GM18873 (cell line): ENCODE measurements around the gene CCNI.
"Not testable (repeated sequence)": the region's sequence is repeated elsewhere in the genome, so short reads cannot be mapped to it uniquely, and the experiment has no call there.

ENCODE experiments used
- ATAC-seq: cut with Tn5 transposase; IDR thresholded peaks from one replicate; pipeline ENCODE4 v1.9.1; 2021; ENCODE audit warnings: mild to moderate bottlenecking, moderate library complexity, moderate number of reproducible peaks; ENCODE audit not compliant: unreplicated experiment, low FRiP score

The CCNI gene

DNA sequence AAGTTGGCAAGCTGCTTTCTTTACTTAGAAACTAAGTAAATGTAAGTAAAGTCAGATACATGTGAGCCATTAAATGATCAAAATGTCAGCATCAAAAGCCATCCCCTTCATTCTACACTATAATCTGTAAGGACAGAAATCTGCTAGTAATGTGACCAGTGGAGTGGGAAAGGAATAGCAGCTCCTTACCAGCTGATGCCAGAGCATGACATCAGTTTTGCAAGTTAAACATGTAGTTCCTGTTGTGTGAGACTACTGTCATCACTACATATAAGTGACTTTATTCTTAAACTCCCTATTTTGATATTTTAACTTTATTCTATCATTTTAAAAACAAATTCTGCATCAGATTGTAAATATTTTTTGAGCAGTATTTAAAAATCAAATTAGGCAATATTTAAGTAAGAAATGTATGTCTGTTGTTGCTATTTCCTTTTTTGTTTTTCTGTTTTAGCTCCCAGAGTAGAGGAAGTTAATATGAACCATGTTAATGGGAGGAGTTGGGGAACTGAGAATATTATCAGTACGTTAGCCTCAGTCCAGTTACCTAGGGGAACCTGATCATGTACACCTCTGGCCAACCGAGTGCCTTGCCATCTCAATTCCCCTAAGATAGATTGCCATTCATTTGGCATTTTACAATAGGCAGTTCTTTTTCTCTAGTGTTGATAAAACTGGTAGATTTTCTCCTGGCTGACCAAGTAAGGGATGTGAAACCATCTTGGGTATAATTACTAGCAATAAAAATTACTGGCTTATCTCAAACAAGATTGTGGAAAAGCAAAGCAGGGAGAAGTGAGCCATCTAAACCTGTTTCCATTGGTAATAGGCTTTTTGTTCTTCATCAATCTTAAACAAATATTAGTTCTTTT lies 34.7 kb downstream of the CCNI start:
- no peak for ATAC-seq

DNA sequence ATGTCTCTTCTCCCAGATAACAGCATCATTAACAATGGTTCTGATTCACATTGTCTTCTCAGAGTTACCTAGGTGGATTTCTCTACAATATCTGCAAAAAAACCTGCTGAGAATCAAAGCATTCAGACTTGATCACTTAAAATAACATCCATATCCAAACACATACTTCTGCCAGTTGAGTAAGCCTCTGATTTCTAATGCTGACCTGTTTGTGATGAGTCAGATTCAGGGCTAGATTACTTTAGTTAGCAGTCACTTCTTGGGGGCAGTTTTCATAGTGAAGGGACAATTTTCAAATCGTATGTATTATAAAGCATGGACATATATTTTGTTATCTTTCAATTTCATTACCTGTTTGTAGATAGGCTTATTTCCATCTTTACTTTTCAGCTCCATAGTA lies 35.5 kb downstream of the CCNI start:
- no peak for ATAC-seq

DNA sequence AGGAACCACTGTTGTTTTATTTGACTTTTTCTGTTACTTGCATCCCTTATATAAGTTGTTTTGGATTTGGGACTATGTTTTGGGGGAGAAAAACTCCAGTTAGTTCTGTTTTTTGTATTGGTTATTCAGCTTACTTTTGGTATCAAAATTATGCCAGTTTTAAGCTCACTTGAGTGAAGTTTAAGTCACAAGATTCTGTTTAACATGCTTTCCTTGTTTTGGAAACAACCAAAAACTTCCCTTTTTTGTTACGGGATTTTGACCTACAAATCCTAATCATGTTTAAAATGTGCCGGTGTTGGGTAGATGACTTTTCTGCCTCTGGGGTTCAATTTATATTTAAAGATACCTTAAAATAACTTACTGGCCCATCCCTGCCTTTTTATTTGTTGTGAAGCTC lies 36.0 kb downstream of the CCNI start:
- ATAC-seq, result no peak

DNA sequence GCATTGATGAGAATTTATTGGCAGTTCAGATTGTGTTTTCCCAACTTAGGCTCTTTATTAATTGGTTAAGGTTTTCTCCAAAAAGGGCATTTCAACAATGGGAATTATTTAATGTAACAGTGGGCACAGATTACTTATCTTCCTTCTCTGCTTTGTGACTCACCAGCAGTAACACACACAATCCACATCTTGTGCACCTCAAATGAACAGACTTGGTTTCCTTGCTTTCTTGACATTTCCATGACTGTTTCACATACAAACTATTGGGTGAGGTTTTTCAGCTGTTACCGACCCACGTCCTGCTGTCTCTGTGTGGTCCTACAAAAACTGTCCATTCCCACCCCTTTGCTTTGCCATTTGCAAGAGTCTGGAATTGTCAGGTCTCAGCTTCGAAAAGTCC lies 38.1 kb downstream of the CCNI start:
- no peak for ATAC-seq

DNA sequence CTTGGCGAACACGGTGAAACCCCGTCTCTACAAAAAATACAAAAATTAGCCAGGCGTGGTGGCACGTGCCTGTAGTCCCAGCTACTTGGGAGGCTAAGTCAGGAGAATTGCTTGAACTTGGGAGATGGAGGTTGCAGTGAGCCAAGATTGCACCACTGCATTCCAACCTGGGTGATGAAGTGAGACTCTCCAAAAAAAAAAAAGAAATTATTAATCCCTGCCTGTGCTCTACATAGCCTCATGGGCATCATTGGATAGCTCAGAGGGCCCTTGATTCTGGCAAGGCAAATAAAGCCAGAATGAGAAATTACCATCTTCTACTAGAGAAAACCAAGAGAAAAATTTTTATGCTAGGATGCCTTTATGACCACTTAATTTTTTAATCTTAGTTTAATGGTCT lies 38.6 kb downstream of the CCNI start:
- not testable (repeated sequence) for ATAC-seq

DNA sequence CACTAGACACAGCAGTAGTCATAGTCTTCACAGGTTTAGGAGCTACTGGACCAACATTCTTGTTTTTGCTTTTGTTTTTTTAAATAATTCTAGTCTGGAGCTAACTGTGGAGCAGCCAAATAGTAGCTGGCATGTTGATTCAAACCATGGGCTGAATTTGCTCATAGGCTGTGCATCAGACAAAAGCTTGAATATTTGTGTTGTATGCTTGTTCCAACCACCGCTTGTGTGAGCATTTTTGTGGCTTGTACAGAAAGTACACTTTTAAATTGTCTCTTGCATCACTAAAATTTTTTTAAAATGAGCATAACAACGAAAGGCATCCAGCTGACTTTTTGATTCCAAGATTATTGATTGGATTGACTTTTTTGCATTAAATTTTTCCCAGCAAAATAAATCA lies 39.6 kb downstream of the CCNI start:
- ATAC-seq, result no peak

DNA sequence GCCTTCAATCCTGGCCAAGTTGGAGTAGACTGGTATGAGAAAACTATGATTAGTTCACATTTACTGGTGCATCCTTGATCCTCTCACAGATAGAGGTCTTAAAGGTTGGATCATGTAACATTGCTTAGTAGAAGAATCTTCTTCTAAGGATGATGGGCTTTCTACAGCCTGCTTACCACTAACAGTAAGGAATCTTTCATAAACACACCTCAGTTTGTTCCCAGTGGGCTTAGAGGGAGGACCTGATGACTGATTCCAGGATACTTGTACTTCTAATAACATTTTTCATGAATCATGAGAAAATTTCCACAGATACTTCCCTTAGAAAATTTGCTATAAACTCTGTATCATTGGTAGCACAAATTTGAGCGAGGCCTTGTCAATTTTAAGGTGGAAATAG lies 40.6 kb downstream of the CCNI start:
- ATAC-seq, result no peak

DNA sequence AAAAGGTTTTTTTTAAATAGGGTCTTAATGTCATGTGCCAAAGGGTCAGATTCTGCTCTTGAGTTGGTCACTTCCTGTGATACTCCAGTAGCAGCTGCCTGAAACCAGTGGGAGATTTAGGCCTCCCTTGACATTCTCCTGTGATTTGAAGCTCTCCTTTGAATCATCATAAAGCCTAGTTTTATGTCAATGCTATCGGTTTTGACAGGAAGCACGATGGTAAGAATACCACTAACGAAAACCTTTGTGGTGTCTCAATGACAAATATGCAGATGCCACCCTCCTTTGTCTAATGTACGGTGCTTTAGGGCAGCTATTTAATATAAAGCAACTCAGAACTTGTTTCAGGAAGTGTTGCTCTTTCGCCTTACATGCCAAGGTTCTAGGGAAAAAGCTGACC lies 44.2 kb downstream of the CCNI start:
- ATAC-seq, result no peak

DNA sequence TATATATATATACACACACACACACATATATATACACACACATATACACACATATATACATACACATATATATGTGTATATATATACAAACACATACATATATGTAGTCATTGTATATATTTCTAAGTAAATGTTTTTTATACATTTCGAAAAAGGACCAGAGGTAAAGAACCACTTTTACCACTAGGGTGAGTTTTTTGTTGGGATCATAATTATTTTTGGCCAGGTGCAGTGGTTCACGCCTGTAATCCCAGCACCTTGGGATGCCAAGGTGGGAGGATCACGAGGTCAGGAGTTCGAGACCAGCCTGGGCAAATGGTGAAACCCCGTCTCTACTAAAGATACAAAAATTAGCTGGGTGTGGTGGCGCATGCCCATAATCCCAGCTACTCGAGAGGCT lies 46.0 kb downstream of the CCNI start:
- not testable (repeated sequence) for ATAC-seq

DNA sequence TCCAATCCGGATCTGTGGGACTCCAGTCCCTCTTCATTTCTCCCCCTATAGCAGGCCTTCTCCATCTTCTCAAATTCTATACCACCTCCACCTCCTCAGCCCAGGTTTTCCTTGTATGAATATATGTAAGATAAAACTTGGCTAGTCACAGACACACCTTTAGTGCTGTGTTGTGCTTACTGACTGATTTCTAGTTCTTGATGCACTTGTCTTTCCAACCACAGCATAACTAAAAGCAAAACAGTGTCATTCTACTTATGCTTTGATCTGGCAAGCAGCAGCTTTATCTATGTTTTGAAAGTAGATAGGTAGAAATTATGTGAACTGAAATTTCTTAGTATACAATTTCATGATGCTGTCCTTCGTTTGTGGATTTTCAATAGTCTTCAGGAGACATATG lies 47.5 kb downstream of the CCNI start:
- no peak for ATAC-seq

DNA sequence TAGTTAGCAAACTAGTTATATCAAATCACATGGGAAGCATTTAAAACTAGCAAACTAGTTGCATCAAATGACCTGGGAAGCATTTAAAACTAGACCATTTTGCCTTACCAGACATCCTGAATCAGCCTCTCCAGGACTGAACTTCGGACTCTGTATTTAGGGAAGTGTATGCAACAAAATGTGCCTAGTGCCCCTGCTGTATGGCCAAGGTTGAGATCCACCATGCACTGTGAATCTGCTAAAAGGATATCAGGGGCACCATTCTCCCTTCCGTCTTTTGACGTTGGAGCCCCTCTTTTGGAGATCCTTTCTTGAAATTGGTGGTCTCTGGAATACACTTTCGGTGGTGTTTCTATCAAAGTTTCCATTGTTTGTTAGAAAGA lies 49.5 kb downstream of the CCNI start:
- ATAC-seq, result no peak

DNA sequence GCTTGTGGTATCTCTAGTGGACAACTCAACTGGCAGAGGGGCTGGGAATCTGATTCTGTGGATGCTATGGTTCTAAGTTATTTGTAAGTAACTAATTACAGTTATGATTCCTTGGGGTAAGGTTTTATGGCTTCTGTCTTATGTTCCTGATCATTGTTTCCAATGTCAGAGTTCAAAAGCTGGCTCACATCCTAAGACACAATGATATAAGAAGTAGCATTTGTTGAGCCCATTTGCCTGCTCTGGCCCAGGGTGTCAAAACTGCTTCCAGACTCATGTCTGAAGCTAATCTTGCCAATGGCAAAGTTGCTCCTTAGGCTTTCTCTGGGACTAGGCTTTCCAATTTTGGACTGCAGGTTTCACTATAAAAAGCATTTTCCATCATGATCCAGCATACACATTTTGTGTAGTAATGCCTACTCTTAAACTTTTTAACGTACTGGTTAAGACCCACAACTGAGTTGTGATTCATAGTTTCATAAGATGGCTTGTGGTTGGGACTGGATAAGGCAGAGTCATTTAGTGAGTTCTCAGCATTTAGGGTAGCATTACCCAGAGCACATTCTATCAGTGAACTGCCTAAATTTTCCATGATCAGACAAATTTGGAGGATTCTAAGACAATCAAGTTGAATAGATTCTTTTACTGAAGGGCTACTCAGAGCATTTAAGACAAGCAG lies 50.0 kb downstream of the CCNI start:
- peak; percentile 92 for ATAC-seq

DNA sequence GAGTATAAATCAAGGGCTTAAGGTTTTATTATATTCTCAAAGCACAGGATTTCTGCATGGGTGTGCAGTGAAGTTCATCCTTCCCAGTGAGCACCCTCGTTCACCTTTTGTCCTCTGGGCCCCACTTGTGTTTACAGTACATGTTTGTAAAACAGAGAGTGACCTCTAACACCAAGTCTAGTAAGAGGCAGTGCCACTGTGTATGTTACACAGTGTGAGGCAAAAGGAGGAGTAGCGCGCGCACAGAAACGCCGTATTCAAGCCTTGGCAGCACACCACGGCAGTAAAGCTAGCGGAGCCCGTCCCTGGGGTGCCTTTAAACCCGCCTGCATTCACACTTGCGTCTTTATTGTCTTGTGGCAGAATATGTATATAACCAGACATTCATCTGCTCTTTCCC lies 51.9 kb downstream of the CCNI start:
- ATAC-seq, result no peak

DNA sequence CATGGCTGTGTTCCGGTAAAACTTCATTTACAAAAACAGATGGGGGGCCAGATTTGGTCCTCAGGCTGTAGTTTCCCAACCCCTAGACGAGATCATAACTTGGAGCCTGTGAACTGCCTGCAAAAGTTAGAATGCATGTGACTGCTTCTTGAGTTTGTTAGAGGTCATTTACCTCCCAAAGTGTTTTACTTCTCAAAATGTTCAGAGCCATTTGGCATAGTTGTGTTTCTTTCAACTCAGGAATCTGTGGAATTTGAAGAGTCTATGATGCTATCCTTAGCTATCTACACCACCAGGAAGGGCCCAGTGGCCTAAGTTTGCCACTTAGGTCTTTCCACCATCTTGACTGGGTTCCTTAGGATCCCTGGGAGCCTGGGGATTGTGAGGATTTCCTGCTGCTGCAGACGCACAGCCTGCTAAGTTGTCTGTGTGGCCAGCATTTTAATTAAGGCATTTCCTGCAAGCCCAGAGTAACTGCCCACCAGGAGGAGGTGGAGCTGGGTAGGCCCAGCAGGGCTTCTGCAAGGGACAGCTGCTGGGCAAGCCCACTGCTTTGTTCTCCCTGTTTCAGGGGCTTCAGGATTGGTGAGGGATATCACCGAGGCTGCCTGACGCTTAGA lies 53.1 kb downstream of the CCNI start:
- no peak for ATAC-seq

DNA sequence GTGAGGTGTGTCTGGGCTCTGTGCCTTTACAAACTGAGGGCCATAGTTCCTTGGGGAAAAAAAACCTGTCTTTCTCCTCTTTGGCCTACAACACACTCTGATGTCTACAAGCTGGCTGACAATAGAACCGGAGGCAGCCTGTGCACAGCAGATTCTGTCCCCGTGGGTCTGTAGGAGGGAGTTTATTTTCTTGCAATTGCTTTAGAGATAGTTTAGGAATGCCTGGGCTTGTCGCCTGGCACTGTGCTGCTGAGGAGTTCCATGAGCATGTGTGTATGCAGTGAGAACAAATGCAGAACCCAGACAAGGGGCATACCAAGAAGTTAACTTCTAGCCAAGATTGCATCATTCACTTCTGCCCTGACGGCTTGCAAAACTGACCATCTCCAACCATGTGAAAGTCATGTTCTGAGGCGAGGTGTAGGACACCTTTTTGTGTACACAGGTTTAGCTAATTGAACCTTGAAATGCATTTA lies 54.1 kb downstream of the CCNI start:
- no peak for ATAC-seq

DNA sequence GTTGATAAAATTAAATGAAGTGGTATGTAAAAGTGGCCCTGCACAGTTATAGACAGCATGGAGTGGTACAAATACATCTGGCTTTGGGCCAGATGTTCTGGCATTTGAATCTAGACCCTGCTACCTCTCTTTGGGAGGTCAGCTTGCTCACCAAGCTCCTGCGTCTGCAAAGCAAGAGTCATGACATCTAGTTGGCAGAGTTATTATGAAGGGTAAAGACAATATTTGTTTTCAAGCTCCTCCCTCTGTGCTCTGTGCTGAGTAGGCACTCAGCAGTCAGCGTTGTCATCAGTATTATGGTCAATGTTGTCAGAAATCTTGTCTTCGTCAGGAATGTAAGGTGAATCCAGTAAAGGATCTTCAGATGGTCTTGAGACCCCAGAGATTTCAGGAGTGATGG lies 55.8 kb downstream of the CCNI start:
- ATAC-seq, result no peak

DNA sequence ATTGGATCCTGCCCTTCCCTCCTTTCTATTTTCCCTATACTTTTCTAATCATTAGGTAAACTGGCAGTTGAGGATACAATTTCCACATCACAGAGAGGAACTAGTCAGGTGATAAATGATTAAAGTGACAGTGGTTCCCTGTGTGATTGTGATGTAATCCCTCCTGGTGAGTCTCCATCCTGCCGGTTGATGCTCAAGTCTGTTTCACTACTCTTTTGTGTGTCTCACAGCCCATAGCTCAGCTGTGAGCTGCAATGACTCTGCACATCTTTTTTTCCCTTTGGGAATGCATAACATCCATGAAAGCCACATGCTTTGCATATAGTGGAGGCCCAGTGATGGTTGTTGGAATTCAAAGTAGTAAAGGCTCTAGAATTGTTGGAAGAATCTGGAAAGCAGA lies 60.4 kb downstream of the CCNI start:
- ATAC-seq, result no peak

DNA sequence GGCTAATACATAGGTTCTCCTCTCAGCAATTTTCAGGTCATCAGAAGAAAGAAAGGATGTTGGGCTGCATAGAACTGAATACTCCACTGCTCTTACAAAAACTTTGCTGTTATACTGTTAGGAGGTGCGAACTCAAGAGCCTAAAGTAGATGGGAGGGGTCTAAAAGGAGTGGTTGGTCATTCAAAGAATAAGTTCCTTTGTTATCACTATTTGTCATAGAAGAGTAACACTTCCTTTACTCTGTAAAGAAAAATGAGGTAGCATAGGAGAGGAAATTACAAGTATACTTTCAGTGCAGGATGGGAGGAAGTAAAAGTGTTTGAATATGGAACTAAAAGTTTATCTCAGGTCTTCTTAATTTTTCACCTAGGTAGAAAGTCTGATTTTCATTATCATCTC lies 61.5 kb downstream of the CCNI start:
- no peak for ATAC-seq

DNA sequence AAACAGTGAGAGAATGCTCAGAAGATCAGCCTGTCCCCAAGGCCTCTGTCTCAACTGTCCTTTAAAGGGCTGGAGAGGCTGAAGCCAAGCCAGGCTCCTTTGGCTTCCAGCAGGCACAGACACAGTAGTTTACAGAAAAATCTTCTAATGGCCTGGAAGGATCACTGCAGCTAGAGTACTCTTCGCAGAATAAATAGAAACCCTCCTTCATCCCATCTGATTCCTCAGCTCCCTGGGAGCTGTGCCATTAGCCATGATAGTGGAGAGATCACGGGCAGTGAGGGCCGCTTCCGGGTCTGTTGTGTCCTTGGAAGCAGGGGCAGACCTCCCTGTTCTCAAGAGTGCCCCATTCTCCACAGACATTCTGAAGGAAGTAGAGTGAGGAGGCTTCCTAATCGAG lies 63.1 kb downstream of the CCNI start:
- ATAC-seq, result no peak

DNA sequence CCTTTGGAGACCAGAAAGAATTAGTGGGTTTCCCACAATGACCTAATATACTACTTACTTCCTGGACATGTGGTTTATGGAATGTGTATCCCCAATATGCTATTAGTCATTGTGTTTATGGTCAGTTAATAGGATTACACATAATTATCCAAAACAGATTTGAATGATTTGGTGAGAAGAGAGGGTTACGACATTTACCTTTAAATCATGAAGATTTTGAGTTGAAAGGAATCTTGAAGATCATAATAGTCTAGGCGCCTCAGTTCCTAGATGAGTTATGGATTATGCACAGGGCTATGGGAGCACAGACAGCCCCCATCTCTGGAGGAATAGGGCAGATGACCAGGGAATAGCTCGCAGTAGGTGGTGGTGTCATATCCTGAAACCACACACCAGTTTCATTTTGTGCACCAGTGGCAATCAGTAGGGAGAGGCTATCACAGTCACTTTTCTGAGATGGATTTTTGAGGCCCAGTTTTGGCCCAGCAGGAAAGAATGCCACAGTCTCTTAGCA lies 64.9 kb downstream of the CCNI start:
- ATAC-seq, result no peak

DNA sequence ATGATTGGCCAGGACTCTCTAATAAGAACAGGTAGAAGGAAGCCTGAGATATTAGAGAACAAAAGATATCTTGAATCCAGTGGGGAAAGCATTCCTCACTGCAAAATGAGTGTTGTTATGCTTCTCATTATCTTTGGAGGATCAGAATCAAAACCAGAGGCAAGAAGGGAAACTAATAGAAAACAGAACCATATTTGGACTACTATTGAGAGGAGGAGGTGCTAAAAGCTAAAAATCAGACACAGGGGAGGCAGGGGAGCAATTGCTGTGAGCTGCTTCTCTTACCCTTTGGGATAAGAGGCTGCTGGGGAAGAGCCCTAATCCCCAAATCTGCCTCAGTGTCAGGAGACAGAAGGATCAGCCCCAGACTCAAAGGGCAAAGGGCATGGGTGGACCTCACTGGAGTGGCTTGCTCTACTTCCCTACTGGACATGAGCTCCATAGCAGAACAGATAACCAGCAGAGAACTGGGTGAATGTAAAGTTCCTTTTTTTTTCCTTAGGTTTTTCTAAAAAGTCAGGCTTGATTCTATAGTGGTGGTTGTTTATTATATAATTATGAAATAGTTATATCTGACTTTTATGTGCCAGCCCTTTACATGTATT lies 66.2 kb downstream of the CCNI start:
- ATAC-seq, result no peak
